Neural cell (in vitro differentiated cells): Measurements from ENCODE around the gene DCXR. TPM values are rescaled to one million over a fixed set of nuclear protein-coding genes. Genes with fewer than 3 reads are reported as not detected.

ENCODE experiments used
- H2AFZ ChIP-seq: fragments of 200-600, 300-800 bp; sonication (generic), shearing (Covaris generic); 2 replicates; pipeline ENCODE4 v1.6.0; 2014; ENCODE audit warnings: low read depth, mild to moderate bottlenecking, antibody characterized with exemption, low read length, moderate library complexity
- H3F3A ChIP-seq: fragments of 200-600 bp; shearing (Covaris generic); 2 replicates; pipeline ENCODE4 v1.6.1; 2016; ENCODE audit warnings: mild to moderate bottlenecking, moderate library complexity, mixed read lengths, antibody characterized with exemption, low read length; ENCODE audit not compliant: insufficient read depth, poor library complexity, severe bottlenecking
- H3K27ac ChIP-seq: fragments of 200-600, 300-800 bp; sonication (generic), shearing (Covaris generic); 2 replicates; pipeline ENCODE4 v1.5.1; 2014; ENCODE audit warnings: mild to moderate bottlenecking, low read length, moderate library complexity
- H3K27me3 ChIP-seq: fragments of 300-800, 200-600 bp; sonication (generic), shearing (Covaris generic); 2 replicates; pipeline ENCODE4 v1.6.0; 2014; ENCODE audit warnings: mild to moderate bottlenecking, low read depth, low read length, moderate library complexity; ENCODE audit not compliant: insufficient read depth
- H3K36me3 ChIP-seq: fragments of 300-800, 200-600 bp; sonication (generic), shearing (Covaris generic); 2 replicates; pipeline ENCODE4 v1.5.1; 2014; ENCODE audit warnings: mild to moderate bottlenecking, antibody characterized with exemption, low read length, moderate library complexity; ENCODE audit not compliant: insufficient read depth
- H3K4me2 ChIP-seq: fragments of 300-800, 200-600 bp; sonication (generic), shearing (Covaris generic); 2 replicates; pipeline ENCODE4 v1.6.0; 2014; ENCODE audit warnings: mild to moderate bottlenecking, low read length
- H3K4me3 ChIP-seq: fragments of 300-800, 200-600 bp; sonication (generic), shearing (Covaris generic); 2 replicates; pipeline ENCODE4 v1.5.1; 2014; ENCODE audit warnings: mild to moderate bottlenecking, low read length, moderate library complexity
- H3K79me2 ChIP-seq: fragments of 200-600 bp; shearing (Covaris generic); replicated peaks from 2 replicates; pipeline ENCODE4 v1.6.0; 2014; ENCODE audit warnings: mild to moderate bottlenecking, low read length, moderate library complexity; ENCODE audit not compliant: insufficient read depth
- H3K9ac ChIP-seq: fragments of 300-800, 200-600 bp; sonication (generic), shearing (Covaris generic); 2 replicates; pipeline ENCODE4 v1.6.1; 2016; ENCODE audit warnings: mild to moderate bottlenecking, low read length, mixed read lengths
- H3K9me2 ChIP-seq: fragments of 200-600 bp; shearing (Covaris generic); 2 replicates; pipeline ENCODE4 v1.6.1; 2016; ENCODE audit warnings: mild to moderate bottlenecking, low read length, mixed read lengths; ENCODE audit not compliant: insufficient read depth
- H3K9me3 ChIP-seq: fragments of 200-600, 300-800 bp; sonication (generic), shearing (Covaris generic); 2 replicates; pipeline ENCODE4 v1.6.1; 2016; ENCODE audit warnings: mild to moderate bottlenecking, mixed run types, low read length, moderate library complexity, mixed read lengths
- H4K20me1 ChIP-seq: fragments of 200-600 bp; shearing (Covaris generic); 2 replicates; pipeline ENCODE4 v1.6.1; 2016; ENCODE audit warnings: mild to moderate bottlenecking, mixed run types; ENCODE audit not compliant: insufficient read depth
- EP300 ChIP-seq: fragments of 450-650 bp; conservative IDR thresholded peaks from 2 replicates; pipeline ENCODE4 v1.6.1; 2014; ENCODE audit warnings: antibody characterized with exemption, mild to moderate bottlenecking, moderate library complexity; ENCODE audit not compliant: poor library complexity, severe bottlenecking
- EZH2 ChIP-seq: fragments of 200-600, 300-800 bp; shearing (Covaris generic), sonication (generic); IDR thresholded peaks from 2 replicates; pipeline ENCODE4 v1.6.1; 2014; ENCODE audit warnings: antibody characterized with exemption, low read length, borderline replicate concordance, mild to moderate bottlenecking; ENCODE audit not compliant: insufficient read depth, poor library complexity, severe bottlenecking
- MXI1 ChIP-seq: fragments of 450-650 bp; conservative IDR thresholded peaks from 2 replicates; pipeline ENCODE4 v1.6.1; 2014; ENCODE audit warnings: antibody characterized with exemption, mild to moderate bottlenecking; ENCODE audit not compliant: poor library complexity, severe bottlenecking
- POLR2AphosphoS5 ChIP-seq: IDR thresholded peaks from 2 replicates; pipeline ENCODE4 v1.6.1; 2012
- RAD21 ChIP-seq: fragments of 450-650 bp; conservative IDR thresholded peaks from 2 replicates; pipeline ENCODE4 v1.6.1; 2014; ENCODE audit warnings: antibody characterized with exemption, mild to moderate bottlenecking, moderate library complexity
- REST ChIP-seq: IDR thresholded peaks from 2 replicates; pipeline ENCODE4 v1.6.1; 2012; ENCODE audit warnings: borderline replicate concordance
- SMC3 ChIP-seq: fragments of 450-650 bp; conservative IDR thresholded peaks from 2 replicates; pipeline ENCODE4 v1.6.1; 2014; ENCODE audit warnings: antibody characterized with exemption, mild to moderate bottlenecking, moderate library complexity; ENCODE audit not compliant: poor library complexity
- TAF1 ChIP-seq: IDR thresholded peaks from 2 replicates; pipeline ENCODE4 v1.6.1; 2012; ENCODE audit warnings: low read depth
- polyA plus RNA-seq: library from polyadenylated mRNA; depleted of rRNA; stranded (reverse); fragments of >200 nt; gene quantifications from 2 replicates; pipeline ENCODE4 v1.2.3, GENCODE V29; 2014
- TF ChIP-seq, protein P1 (sequence below): fragments of 450-650 bp; IDR thresholded peaks from 2 replicates; pipeline ENCODE4 v1.5.1; 2014; ENCODE audit warnings: antibody characterized with exemption, mild to moderate bottlenecking, moderate library complexity; ENCODE audit not compliant: poor library complexity, severe bottlenecking

Gene DCXR
- polyA plus RNA-seq, 1 donor from 2014 or later, result 129 TPM

DNA sequence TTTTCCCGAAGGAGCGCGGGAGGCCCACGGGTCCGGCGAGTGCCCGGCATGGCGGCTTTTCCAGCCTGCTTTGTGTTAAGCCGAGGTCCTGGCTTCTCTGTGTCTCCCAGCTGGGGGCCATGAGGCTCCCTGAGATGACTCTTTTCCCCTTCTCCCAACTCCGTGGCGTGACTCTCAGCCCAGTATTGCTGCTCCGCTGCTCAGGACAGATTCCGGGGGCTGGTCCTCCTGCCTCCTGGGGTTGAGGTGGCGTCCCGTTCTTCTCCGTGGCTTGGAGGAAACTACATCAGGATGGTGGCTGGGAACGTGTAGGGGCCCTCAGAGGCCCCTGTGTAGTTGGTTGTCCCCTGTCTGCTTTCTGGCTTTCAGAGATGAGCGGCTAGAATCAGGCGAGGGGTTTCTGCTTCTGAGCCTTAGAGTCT is 15.2 kb upstream of the DCXR start:
- H3K79me2 ChIP-seq, result peaks cover 10% of the 10 kb centered on the region
- H3K27ac ChIP-seq, result no peak overlapping the region
- peak overlapping the region; percentile 92 for H3K4me3 ChIP-seq
- H2AFZ ChIP-seq, result no peak overlapping the region
- no peaks in the 10 kb centered on the region for H3K36me3 ChIP-seq
- H3K27me3 ChIP-seq, result no peaks in the 10 kb centered on the region
- H3K9me2 ChIP-seq, result no peaks in the 10 kb centered on the region
- H4K20me1 ChIP-seq, result no peaks in the 10 kb centered on the region
- peak overlapping the region; percentile 75 for H3K9ac ChIP-seq
- TF ChIP-seq EZH2 (no peak), POLR2AphosphoS5 (no peak), REST (no peak), MXI1 (no peak), EP300 (no peak), SMC3 (no peak), TAF1 (no peak), RAD21 (no peak)
- TF ChIP-seq, protein P1, sequence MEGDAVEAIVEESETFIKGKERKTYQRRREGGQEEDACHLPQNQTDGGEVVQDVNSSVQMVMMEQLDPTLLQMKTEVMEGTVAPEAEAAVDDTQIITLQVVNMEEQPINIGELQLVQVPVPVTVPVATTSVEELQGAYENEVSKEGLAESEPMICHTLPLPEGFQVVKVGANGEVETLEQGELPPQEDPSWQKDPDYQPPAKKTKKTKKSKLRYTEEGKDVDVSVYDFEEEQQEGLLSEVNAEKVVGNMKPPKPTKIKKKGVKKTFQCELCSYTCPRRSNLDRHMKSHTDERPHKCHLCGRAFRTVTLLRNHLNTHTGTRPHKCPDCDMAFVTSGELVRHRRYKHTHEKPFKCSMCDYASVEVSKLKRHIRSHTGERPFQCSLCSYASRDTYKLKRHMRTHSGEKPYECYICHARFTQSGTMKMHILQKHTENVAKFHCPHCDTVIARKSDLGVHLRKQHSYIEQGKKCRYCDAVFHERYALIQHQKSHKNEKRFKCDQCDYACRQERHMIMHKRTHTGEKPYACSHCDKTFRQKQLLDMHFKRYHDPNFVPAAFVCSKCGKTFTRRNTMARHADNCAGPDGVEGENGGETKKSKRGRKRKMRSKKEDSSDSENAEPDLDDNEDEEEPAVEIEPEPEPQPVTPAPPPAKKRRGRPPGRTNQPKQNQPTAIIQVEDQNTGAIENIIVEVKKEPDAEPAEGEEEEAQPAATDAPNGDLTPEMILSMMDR, result no peak
- no peaks in the 10 kb centered on the region for H3F3A ChIP-seq
- peak overlapping the region; percentile 84 for H3K4me2 ChIP-seq
- H3K9me3 ChIP-seq, result no peaks in the 10 kb centered on the region

GRCh38 chr17:82051776-82052637 is 14.5 kb upstream of the DCXR start, which contains the start of the genes GPS1 and RFNG:
Gene GPS1, plus strand, starts transcription at chr17:82051898. Its CDS starts 34 bp downstream, at chr17:82051932.
Gene RFNG, minus strand, starts transcription at chr17:82051811. Its CDS starts 45 bp downstream, at chr17:82051766.
- no peaks in the 10 kb centered on the region for H3F3A ChIP-seq
- H3K9me3 ChIP-seq, result no peaks in the 10 kb centered on the region
- no peaks in the 10 kb centered on the region for H4K20me1 ChIP-seq
- peaks cover 10% of the 10 kb centered on the region for H3K79me2 ChIP-seq
- no peak within 1 kb of the TSS for H2AFZ ChIP-seq
- no peaks in the 10 kb centered on the region for H3K9me2 ChIP-seq
- peak within 1 kb of the TSS; percentile 75 for H3K9ac ChIP-seq
- TF ChIP-seq REST (no peak), POLR2AphosphoS5 (peak; percentile 86), MXI1 (peak; percentile 89)
- H3K27ac ChIP-seq, result no peak within 1 kb of the TSS
- H3K27me3 ChIP-seq, result no peaks in the 10 kb centered on the region
- H3K4me3 ChIP-seq, result peak within 1 kb of the TSS; percentile 92
- H3K4me2 ChIP-seq, result peak within 1 kb of the TSS; percentile 84
- no peaks in the 10 kb centered on the region for H3K36me3 ChIP-seq
